Hepatocyte (in vitro differentiated cells): ENCODE data around the gene SRP68. TPM values are rescaled to one million over a fixed set of nuclear protein-coding genes. Genes with fewer than 3 reads are reported as not detected.

Experiments used
- DNase-seq: peaks from one replicate; pipeline ENCODE4 v3.0.0-alpha.2; 2016; ENCODE audit warnings: low spot score
- H2AFZ ChIP-seq: fragments of 200-600 bp; sonication (generic); 2 replicates; pipeline ENCODE4 v1.6.0; 2016; ENCODE audit warnings: antibody characterized with exemption, mild to moderate bottlenecking
- H3K27ac ChIP-seq: fragments of 200-600 bp; sonication (generic); 2 replicates; pipeline ENCODE4 v1.5.1; 2016; ENCODE audit warnings: mild to moderate bottlenecking
- H3K27me3 ChIP-seq: fragments of 200-600 bp; sonication (generic); 2 replicates; pipeline ENCODE4 v1.6.1; 2016
- H3K36me3 ChIP-seq: fragments of 200-600 bp; sonication (generic); replicated peaks from 2 replicates; pipeline ENCODE4 v1.5.1; 2016; ENCODE audit warnings: low read depth; ENCODE audit not compliant: insufficient read depth
- H3K4me1 ChIP-seq: fragments of 200-600 bp; sonication (generic); 2 replicates; pipeline ENCODE4 v1.5.1; 2016; ENCODE audit warnings: mild to moderate bottlenecking, moderate library complexity; ENCODE audit not compliant: insufficient read depth
- H3K4me2 ChIP-seq: fragments of 200-600 bp; sonication (generic); 2 replicates; pipeline ENCODE4 v1.6.0; 2016
- H3K4me3 ChIP-seq: fragments of 200-600 bp; sonication (generic); 2 replicates; pipeline ENCODE4 v1.5.1; 2016; ENCODE audit warnings: mild to moderate bottlenecking
- H3K79me2 ChIP-seq: fragments of 200-600 bp; sonication (generic); 2 replicates; pipeline ENCODE4 v1.6.0; 2017; ENCODE audit warnings: mild to moderate bottlenecking
- H3K9me2 ChIP-seq: fragments of 200-600 bp; sonication (generic); replicated peaks from 2 replicates; pipeline ENCODE4 v1.6.0; 2017; ENCODE audit warnings: mild to moderate bottlenecking; ENCODE audit not compliant: insufficient read depth
- H3K9me3 ChIP-seq: fragments of 200-600 bp; sonication (generic); 2 replicates; pipeline ENCODE4 v1.5.1; 2016; ENCODE audit warnings: low read depth, mild to moderate bottlenecking
- H4K20me1 ChIP-seq: fragments of 200-600 bp; sonication (generic); 2 replicates; pipeline ENCODE4 v1.6.0; 2016; ENCODE audit warnings: mild to moderate bottlenecking; ENCODE audit not compliant: insufficient read depth, poor library complexity, severe bottlenecking
- CTCF ChIP-seq: fragments of 200-600 bp; sonication (generic); IDR thresholded peaks from 2 replicates; pipeline ENCODE4 v1.5.1; 2016; ENCODE audit warnings: antibody characterized with exemption, mild to moderate bottlenecking; ENCODE audit not compliant: poor library complexity
- EZH2 ChIP-seq: fragments of 200-600 bp; sonication (generic); IDR thresholded peaks from 2 replicates; pipeline ENCODE4 v1.6.1; 2016; ENCODE audit warnings: antibody characterized with exemption, mild to moderate bottlenecking, borderline replicate concordance
- EZH2phosphoT487 ChIP-seq: fragments of 200-600 bp; sonication (generic); IDR thresholded peaks from one replicate; pipeline ENCODE4 v1.6.1; 2018; ENCODE audit warnings: antibody characterized with exemption, mild to moderate bottlenecking, low read depth, moderate library complexity; ENCODE audit not compliant: unreplicated experiment, severe bottlenecking
- WGBS: methylation state at CpG from one replicate; pipeline ENCODE4 v1.1.6; 2016; ENCODE audit warnings: low lambda C conversion rate; ENCODE audit errors: missing lambda C conversion rate; 5-methylcytosine and 5-hydroxymethylcytosine counted together
- polyA plus RNA-seq: library from polyadenylated mRNA; unstranded; fragments of >200 nt; fragmentation: Nextera tagmentation; extraction: Ambion mirVana; gene quantifications from 2 replicates; pipeline ENCODE4 v1.2.1, GENCODE V29; 2016
- total RNA-seq: library from RNA; depleted of rRNA; stranded (reverse); fragments of >200 nt; gene quantifications from 2 replicates; pipeline ENCODE4 v1.2.3, GENCODE V29; 2014

Gene SRP68
- total and polyA plus RNA-seq, 2 experiments from 2014 or later: 41.2 to 70.1 TPM

- H3K4me2 ChIP-seq: peak overlapping the region; percentile 6
- H2AFZ ChIP-seq: no peak overlapping the region
- WGBS: 93% methylated on average over 4 of the region's 4 CpGs
Observed at GRCh38 chr17:76054112-76054476, 18.2 kb downstream of the SRP68 start.

GRCh38 chr17:76053246-76054111 is 18.8 kb downstream of the SRP68 start:
- 88% methylated on average over 17 of the region's 17 CpGs for WGBS
- H3K27ac ChIP-seq: peak overlapping the region; percentile 84

More at GRCh38 chr17:76054112-76054476, 18.2 kb downstream of the SRP68 start:
- no peaks in the 10 kb centered on the region for H3K27me3 ChIP-seq
- H3K4me3 ChIP-seq: no peak overlapping the region
- H3K9me2 ChIP-seq: no peaks in the 10 kb centered on the region
- H3K36me3 ChIP-seq: no peaks in the 10 kb centered on the region
- no peaks in the 10 kb centered on the region for H4K20me1 ChIP-seq
- H3K9me3 ChIP-seq: no peaks in the 10 kb centered on the region
- peaks cover 16% of the 10 kb centered on the region for H3K79me2 ChIP-seq
- H3K4me1 ChIP-seq: no peaks in the 10 kb centered on the region
- no peak for DNase-seq
- H3K27ac ChIP-seq: peak overlapping the region; percentile 84
- TF ChIP-seq CTCF (no peak), EZH2phosphoT487 (no peak), EZH2 (no peak)

GRCh38 chr17:76051561-76051960 is 20.8 kb downstream of the SRP68 start:
- Histone ChIP-seq H3K9me2 (no peaks in the 10 kb centered on the region), H3K36me3 (no peaks in the 10 kb centered on the region), H3K9me3 (no peaks in the 10 kb centered on the region), H2AFZ (no peak overlapping the region), H3K4me1 (no peaks in the 10 kb centered on the region), H4K20me1 (no peaks in the 10 kb centered on the region), H3K27ac (peak overlapping the region; percentile 26), H3K79me2 (peaks cover 13% of the 10 kb centered on the region), H3K27me3 (no peaks in the 10 kb centered on the region), H3K4me2 (no peak overlapping the region), H3K4me3 (no peak overlapping the region)
- no peak for DNase-seq
- TF ChIP-seq CTCF (no peak), EZH2phosphoT487 (no peak), EZH2 (no peak)
- 85% methylated on average over 6 of the region's 6 CpGs for WGBS

More at GRCh38 chr17:76053246-76054111, 18.8 kb downstream of the SRP68 start:
- no peaks in the 10 kb centered on the region for H3K36me3 ChIP-seq
- H3K4me1 ChIP-seq: no peaks in the 10 kb centered on the region
- H3K9me2 ChIP-seq: no peaks in the 10 kb centered on the region
- H3K79me2 ChIP-seq: peaks cover 16% of the 10 kb centered on the region
- no peak overlapping the region for H2AFZ ChIP-seq
- no peaks in the 10 kb centered on the region for H3K27me3 ChIP-seq
- H3K4me2 ChIP-seq: peak overlapping the region; percentile 6
- peak; percentile 44 for DNase-seq
- no peaks in the 10 kb centered on the region for H4K20me1 ChIP-seq
- no peak overlapping the region for H3K4me3 ChIP-seq
- TF ChIP-seq EZH2 (no peak), EZH2phosphoT487 (no peak), CTCF (no peak)
- H3K9me3 ChIP-seq: no peaks in the 10 kb centered on the region
